ENCODE results near the gene FAM3D. TPM values are rescaled to one million over a fixed set of nuclear protein-coding genes. Genes with fewer than 3 reads are reported as not detected.

Gene FAM3D
- polyA plus RNA-seq, 3 donors = 0.28 to 1.9 (median 0.71) TPM

GRCh38 chr3:58670506-58671135, 4.0 kb upstream of the FAM3D start:
- Mint-ChIP-seq H3K4me3 (no peak overlapping the region), H3K36me3 (peaks cover 0 to 12% of the 10 kb centered on the region in 2 donors), H3K27me3 (ENCODE audit: low read depth in 3 of 3) (peaks cover 0 to 3% (median 0%) of the 10 kb centered on the region in 3 donors), H3K9me3 (peaks cover 7 to 34% (median 12%) of the 10 kb centered on the region in 7 donors), H3K4me1 (peaks cover 22% of the 10 kb centered on the region), H3K27ac (no peak overlapping the region)
- no peak overlapping the region for H3K4me2 ChIP-seq (replicated peaks; ENCODE audit: extremely low read depth, low read length, poor library complexity, severe bottlenecking)
- H2AFZ ChIP-seq (ENCODE audit: insufficient read depth, low read depth, low read length, poor library complexity, severe bottlenecking) = no peak overlapping the region
- H3K9me3 ChIP-seq (replicated peaks in 1 of 2; ENCODE audit: control insufficient read depth in 1 of 2, insufficient read depth in 1 of 2, low read length in 2 of 2) = peaks cover 0 to 3% of the 10 kb centered on the region in 2 donors
- H3K79me2 ChIP-seq (ENCODE audit: insufficient read depth, low read length) = no peaks in the 10 kb centered on the region
- no peak for TF ChIP-seq CTCF (IDR thresholded peaks at IDR 0.05)
- no peaks in the 10 kb centered on the region for H3K27me3 ChIP-seq (ENCODE audit: control insufficient read depth in 2 of 2, insufficient read depth in 2 of 2, low read length in 2 of 2)
- H3K36me3 ChIP-seq (replicated peaks in 1 of 2; ENCODE audit: control insufficient read depth in 1 of 2, insufficient read depth in 2 of 2, low read length in 2 of 2) = no peaks in the 10 kb centered on the region
- 90% methylated on average over 8 of the region's 9 CpGs for WGBS (ENCODE audit: insufficient coverage)
- H3K4me1 ChIP-seq (ENCODE audit: control insufficient read depth in 1 of 2, insufficient read depth in 2 of 2, low read length in 2 of 2) = peaks cover 15 to 17% of the 10 kb centered on the region in 2 donors
- H4K20me1 ChIP-seq (ENCODE audit: insufficient read depth, low read length) = no peaks in the 10 kb centered on the region
- H3K9ac ChIP-seq (ENCODE audit: insufficient read depth, low read length, poor library complexity, severe bottlenecking) = no peak overlapping the region
- intact Hi-C loops (cut with micrococcal nuclease) = no loop called here
- H3K27ac ChIP-seq (ENCODE audit: low read depth in 1 of 2, low read length in 2 of 2) = no peak overlapping the region
- DNase-seq = no peak
- no peak overlapping the region for H3K4me3 ChIP-seq (replicated peaks in 1 of 3; ENCODE audit: low read depth in 2 of 3, low read length in 3 of 3)

- peaks cover 0 to 21% (median 7%) of the 10 kb centered on the region in 7 donors for H3K9me3 Mint-ChIP-seq
- Histone ChIP-seq H3K79me2 (ENCODE audit: insufficient read depth, low read length) (no peaks in the 10 kb centered on the region), H3K9ac (ENCODE audit: insufficient read depth, low read length, poor library complexity, severe bottlenecking) (no peak overlapping the region), H3K4me3 (replicated peaks in 1 of 3; ENCODE audit: low read depth in 2 of 3, low read length in 3 of 3) (no peak overlapping the region), H4K20me1 (ENCODE audit: insufficient read depth, low read length) (no peaks in the 10 kb centered on the region), H3K4me2 (replicated peaks; ENCODE audit: extremely low read depth, low read length, poor library complexity, severe bottlenecking) (no peak overlapping the region), H3K36me3 (replicated peaks in 1 of 2; ENCODE audit: control insufficient read depth in 1 of 2, insufficient read depth in 2 of 2, low read length in 2 of 2) (no peaks in the 10 kb centered on the region), H2AFZ (ENCODE audit: insufficient read depth, low read depth, low read length, poor library complexity, severe bottlenecking) (no peak overlapping the region), H3K4me1 (ENCODE audit: control insufficient read depth in 1 of 2, insufficient read depth in 2 of 2, low read length in 2 of 2) (peaks cover 15 to 17% of the 10 kb centered on the region in 2 donors), H3K9me3 (replicated peaks in 1 of 2; ENCODE audit: control insufficient read depth in 1 of 2, insufficient read depth in 1 of 2, low read length in 2 of 2) (peaks cover 0 to 3% of the 10 kb centered on the region in 2 donors), H3K27me3 (ENCODE audit: control insufficient read depth in 2 of 2, insufficient read depth in 2 of 2, low read length in 2 of 2) (no peaks in the 10 kb centered on the region), H3K27ac (ENCODE audit: low read depth in 1 of 2, low read length in 2 of 2) (no peak overlapping the region)
- DNase-seq = no peak
- H3K4me3 Mint-ChIP-seq = no peak overlapping the region
- peaks cover 0 to 13% of the 10 kb centered on the region in 2 donors for H3K36me3 Mint-ChIP-seq
- H3K4me1 Mint-ChIP-seq = peaks cover 26% of the 10 kb centered on the region
- peak overlapping the region in 1 of 7 donors; percentile 57 for H3K27ac Mint-ChIP-seq
- 95% methylated on average over 5 of the region's 8 CpGs for WGBS (ENCODE audit: insufficient coverage)
- intact Hi-C loops (cut with micrococcal nuclease) = no loop called here
- TF ChIP-seq CTCF (IDR thresholded peaks at IDR 0.05) = no peak
- H3K27me3 Mint-ChIP-seq (ENCODE audit: low read depth in 3 of 3) = peaks cover 0 to 3% (median 0%) of the 10 kb centered on the region in 3 donors
Observed at GRCh38 chr3:58668247-58668646, 1.7 kb upstream of the FAM3D start.
